Mononuclear cell (primary cell): Measurements from ENCODE around the gene DSE. TPM values are rescaled to one million over a fixed set of nuclear protein-coding genes. Genes with fewer than 3 reads are reported as not detected.

Experiments
- H3K27me3 ChIP-seq: 2 replicates; pipeline ENCODE4 v1.6.0; 2011; ENCODE audit warnings: low read length, control low read depth; ENCODE audit not compliant: insufficient read depth
- H3K4me1 ChIP-seq: 2 replicates; pipeline ENCODE4 v1.5.1; 2011; ENCODE audit warnings: mild to moderate bottlenecking, low read length, control low read depth; ENCODE audit not compliant: insufficient read depth
- H3K4me3 ChIP-seq: 2 replicates; pipeline ENCODE4 v1.5.1; 2011; ENCODE audit warnings: mild to moderate bottlenecking, low read length, moderate library complexity
- H3K9me3 ChIP-seq: 2 replicates; pipeline ENCODE4 v1.5.1; 2011; ENCODE audit warnings: low read depth, mild to moderate bottlenecking, control low read depth, low read length
- total RNA-seq: library from RNA; depleted of rRNA; stranded (reverse); fragments of >200 nt; gene quantifications from one replicate; pipeline ENCODE4 v1.2.3, GENCODE V29; 2012

Gene DSE
- total RNA-seq, 1 donor = 98.8 TPM

DNA sequence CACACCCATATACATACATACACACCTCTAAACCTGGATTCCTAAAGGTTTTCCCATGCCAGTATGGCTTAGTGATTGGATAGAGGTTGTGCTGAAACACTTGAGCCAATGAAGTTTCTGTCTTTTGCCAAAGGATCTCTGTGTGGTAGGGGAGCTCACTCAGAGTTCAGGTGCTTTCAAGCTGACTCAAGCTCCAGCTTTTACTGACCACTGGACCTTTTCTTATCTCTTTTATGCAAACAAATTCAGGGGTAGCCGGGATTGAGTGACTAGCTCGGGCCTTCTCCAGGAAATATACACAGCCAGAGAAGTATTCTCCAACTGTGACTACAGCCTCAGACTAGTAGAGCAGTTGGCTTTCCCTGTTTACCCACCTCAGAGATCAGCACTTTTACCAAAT, 21.5 kb upstream of the DSE start:
- no peak overlapping the region for H3K4me3 ChIP-seq
- H3K4me1 ChIP-seq = peaks cover 9% of the 10 kb centered on the region
- H3K27me3 ChIP-seq = no peaks in the 10 kb centered on the region
- no peaks in the 10 kb centered on the region for H3K9me3 ChIP-seq

DNA sequence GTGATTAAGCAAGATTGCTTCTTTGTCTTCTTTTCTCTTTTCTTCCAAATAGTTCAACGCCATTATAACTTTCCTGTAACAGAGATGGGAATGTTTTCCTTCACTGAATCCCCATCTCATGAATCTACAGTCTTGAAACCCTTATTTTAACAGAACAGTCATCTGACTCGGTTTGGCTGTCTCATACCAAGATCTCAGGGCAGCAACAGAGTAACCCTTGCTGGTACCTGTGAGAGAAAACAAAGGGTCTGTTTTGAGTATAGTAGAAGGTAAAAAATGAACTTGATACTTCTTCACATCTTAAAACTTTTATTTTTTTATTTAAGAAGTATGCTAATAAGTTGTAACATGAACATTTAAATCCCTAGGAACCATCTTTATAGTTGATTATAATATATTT, 19.6 kb upstream of the DSE start:
- Histone ChIP-seq H3K27me3 (no peaks in the 10 kb centered on the region), H3K9me3 (no peaks in the 10 kb centered on the region), H3K4me1 (peaks cover 9% of the 10 kb centered on the region), H3K4me3 (no peak overlapping the region)

DNA sequence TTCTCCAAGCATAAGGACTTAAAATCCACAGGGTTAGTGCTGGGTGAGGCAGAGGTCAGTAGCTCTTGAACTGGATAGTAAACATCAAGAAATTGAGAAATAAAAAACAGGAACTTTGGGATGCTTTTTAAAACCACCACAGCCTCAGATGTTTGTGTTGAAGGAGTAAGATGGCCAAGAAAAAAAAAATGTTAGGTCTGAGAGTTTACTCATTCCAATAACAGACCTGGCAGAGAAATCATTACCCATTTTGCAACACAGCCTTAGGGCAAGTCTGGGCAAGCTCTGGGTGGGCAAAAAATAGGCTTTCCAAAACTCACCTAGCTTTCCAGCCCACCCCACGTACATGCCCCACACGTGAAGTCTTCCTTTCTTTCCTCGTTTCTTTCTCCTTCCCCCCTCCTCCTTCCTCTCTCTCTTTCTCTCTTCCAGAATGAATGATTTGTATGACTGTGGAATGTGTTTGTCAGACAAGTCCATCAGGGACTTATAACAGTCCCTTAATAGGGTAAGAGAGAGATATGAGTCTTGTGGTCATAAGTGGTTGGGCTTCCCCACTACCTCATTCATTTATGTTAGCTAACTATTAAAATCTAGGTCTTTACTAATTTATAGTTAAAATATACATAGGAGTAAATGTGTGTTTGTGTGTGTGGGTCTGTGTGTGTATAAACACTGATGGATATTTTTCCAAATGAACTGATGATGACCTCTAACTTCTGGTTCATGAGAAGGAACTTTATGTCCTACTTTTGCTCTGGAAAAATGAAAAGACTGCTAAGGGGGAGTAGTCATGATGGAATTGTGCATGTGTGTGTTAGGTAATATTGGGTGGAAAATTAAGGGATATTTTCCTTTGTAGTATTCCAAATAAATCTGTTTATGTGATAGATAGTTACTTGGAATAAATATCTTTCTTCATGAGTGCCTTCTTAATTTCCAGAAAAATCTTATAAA, 18.0 kb upstream of the DSE start:
- H3K4me1 ChIP-seq = peaks cover 9% of the 10 kb centered on the region
- no peaks in the 10 kb centered on the region for H3K9me3 ChIP-seq
- no peak overlapping the region for H3K4me3 ChIP-seq
- no peaks in the 10 kb centered on the region for H3K27me3 ChIP-seq

DNA sequence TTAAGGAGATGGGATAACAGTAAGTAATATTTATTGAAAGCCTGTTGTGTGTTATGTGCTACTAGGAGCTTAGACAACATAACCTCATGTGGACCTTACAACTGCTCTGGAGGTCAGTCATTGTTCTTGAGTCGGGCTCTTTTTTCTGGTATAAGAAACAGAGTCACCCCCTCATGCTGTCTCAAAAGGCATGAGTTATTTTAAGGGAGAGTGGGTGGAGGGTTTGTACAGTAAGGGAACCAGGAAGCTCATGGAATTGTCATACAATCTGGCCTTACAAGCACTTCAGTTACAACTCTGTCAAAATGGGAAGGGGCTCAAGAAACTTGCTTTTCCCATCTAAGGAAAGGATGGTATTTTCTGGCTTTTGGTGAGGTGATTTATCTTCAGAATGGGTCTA, 16.5 kb upstream of the DSE start:
- H3K9me3 ChIP-seq = no peaks in the 10 kb centered on the region
- peaks cover 9% of the 10 kb centered on the region for H3K4me1 ChIP-seq
- H3K4me3 ChIP-seq = no peak overlapping the region
- H3K27me3 ChIP-seq = no peaks in the 10 kb centered on the region

DNA sequence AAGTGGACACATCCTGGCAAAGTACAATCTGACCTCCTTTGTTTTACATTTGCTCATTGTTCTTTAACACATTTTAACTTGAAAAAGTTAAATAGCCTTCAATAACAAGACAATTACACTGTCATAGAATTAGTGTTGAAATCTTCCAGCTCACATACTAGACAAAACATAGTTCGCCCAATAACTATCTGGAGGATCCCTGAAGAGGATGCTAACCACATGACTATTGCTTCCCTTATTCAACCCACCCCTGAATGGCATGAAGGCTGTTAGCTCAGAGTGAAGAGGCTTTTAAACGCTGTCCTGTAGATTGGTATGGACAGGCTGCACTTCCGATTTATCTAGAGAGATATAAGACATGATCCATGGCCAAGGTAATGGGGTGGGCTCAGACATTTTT, 15.0 kb upstream of the DSE start:
- Histone ChIP-seq H3K4me1 (peaks cover 9% of the 10 kb centered on the region), H3K9me3 (no peaks in the 10 kb centered on the region), H3K4me3 (no peak overlapping the region), H3K27me3 (no peaks in the 10 kb centered on the region)

DNA sequence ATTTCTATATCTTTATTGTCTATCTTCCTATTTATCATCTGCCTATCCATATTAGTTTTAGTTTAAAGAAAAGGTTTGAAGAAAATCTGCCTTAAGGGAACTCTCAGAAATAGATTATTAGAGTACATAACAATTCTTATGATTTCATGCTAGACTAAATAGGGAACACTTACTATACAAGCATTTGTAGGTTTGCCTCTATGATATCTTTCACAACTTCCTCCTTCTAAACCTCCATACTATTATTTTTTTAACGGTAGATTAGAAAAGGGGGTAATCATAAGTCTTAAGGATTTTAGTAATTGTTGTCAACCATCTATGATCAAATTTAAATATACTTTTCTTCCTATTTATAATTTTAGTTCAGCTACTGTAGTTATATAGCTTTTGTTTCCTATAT, 11.6 kb upstream of the DSE start:
- Histone ChIP-seq H3K27me3 (no peaks in the 10 kb centered on the region), H3K4me1 (peaks cover 15% of the 10 kb centered on the region), H3K9me3 (no peaks in the 10 kb centered on the region), H3K4me3 (no peak overlapping the region)

DNA sequence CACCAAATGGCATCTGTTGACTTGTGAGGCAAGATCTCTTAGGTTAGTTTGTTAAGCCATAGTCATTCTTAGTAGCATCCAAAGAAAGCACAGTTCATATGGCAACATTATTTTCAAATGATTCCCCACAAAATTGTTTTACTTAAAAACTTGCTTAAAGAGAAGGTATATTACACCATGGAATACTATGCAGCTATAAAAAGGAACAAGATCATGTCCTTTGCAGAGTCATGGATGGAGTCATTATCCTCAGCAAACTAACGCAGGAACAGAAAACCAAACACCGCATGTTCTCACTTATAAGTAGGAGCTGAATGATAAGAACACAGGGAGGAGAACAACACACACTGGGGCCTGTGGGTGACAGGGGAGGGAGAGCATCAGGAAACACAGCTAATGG, 10.9 kb upstream of the DSE start:
- no peak overlapping the region for H3K4me3 ChIP-seq
- no peaks in the 10 kb centered on the region for H3K9me3 ChIP-seq
- H3K27me3 ChIP-seq = no peaks in the 10 kb centered on the region
- peaks cover 21% of the 10 kb centered on the region for H3K4me1 ChIP-seq

DNA sequence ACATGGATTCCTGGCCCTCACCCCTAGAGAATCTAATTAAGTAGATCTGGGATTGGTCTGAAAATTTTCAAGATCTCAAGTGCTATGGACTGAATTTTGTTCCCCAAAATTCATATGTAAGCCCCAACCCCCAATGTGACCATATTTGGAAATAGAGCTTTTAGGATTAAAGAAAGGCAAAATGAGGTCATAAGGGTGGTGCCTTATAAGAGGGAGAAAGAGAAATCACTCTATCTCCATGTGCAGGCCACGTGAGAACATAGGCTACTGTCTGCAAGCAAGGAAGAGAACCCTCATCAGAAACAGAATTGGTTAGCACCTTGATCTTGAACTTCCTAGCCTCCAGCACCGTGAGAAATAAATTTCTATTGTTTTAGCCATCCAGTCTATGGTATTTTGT, 8.5 kb upstream of the DSE start:
- no peaks in the 10 kb centered on the region for H3K9me3 ChIP-seq
- H3K27me3 ChIP-seq = no peaks in the 10 kb centered on the region
- H3K4me3 ChIP-seq = no peak overlapping the region
- peaks cover 31% of the 10 kb centered on the region for H3K4me1 ChIP-seq

DNA sequence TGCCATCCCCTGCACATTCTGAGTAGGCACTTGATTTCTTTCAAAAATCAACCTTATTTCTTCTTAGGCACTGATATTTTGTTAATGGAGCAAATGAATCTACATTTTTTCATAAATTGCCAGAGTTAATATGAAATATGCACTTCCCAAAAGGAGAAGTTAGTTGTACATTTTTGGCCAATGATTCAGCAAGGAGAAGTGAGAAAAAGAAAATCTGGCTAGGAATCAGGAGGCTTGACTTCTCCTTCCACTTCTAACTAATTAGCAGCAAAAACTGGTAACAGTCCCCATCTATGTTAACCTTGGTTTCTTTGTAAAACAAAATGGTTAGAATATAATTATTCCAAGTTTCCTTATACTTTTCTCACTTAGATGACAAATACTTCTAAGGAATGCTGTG, 7.0 kb upstream of the DSE start:
- no peak overlapping the region for H3K4me3 ChIP-seq
- peaks cover 41% of the 10 kb centered on the region for H3K4me1 ChIP-seq
- no peaks in the 10 kb centered on the region for H3K27me3 ChIP-seq
- no peaks in the 10 kb centered on the region for H3K9me3 ChIP-seq

DNA sequence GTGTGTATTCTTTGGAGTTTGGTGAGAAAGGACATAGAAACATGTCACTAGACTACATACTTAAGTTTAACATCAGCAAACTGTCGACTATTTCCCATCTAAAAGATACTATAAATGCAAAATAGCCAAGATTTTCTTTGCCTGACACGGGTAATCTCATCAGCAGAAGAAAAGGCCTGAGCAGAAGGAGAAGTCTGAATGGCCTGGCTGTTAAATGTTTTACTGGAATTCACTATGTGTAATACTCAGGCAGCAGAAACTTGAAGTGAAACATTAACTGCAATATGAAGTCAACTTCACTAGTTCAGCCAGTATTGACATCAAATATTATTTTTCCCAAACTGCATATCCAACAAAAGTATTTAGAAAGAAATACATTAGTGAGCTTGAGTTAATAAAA, 6.4 kb upstream of the DSE start:
- Histone ChIP-seq H3K9me3 (no peaks in the 10 kb centered on the region), H3K4me1 (peaks cover 46% of the 10 kb centered on the region), H3K4me3 (no peak overlapping the region), H3K27me3 (no peaks in the 10 kb centered on the region)

DNA sequence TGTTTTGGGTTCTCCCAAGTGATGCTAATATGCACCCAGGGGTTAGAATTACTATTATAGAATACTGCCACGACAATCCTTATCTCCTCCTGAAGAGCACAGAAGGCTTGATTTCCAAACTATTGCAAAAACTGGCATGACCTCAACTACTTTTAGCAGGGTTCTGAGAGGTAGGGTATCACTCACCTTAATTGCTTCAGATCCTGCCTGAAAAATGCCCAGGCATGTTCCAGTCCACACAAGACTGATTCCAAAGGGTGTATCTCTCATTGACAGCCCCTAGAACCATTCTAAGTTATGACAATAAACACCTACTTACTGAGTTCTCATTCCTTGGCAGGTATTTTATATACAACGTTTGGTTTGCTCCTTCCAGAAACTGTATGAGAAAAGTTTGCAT, 5.0 kb upstream of the DSE start:
- Histone ChIP-seq H3K9me3 (no peaks in the 10 kb centered on the region), H3K27me3 (no peaks in the 10 kb centered on the region), H3K4me1 (peaks cover 58% of the 10 kb centered on the region), H3K4me3 (no peak overlapping the region)

DNA sequence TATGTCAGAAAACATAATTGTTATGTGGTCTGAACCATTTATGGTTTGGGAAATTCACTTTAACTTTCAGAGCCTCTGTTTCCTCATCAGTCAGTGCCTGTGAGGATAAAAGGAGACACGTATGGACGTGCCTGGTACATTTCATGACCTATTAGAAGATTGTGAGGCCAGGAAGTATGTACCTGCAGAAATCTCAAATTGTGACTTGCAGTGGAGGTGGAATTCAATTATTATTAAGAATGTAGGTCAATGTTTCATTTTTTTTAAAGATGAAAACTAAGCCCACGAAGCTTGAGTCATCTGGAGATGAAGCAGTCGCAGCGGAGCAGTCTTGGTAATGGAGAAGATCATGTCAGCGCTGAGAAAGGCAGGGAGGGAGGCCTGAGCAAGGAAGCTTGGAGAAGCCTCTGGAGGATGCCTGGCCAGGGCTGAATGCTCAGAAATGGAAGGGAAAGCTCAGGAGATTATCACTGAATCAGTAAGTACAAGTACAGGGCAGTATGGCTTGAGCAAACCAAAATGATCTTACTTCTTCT, 3.9 kb upstream of the DSE start:
- Histone ChIP-seq H3K4me1 (peaks cover 64% of the 10 kb centered on the region), H3K4me3 (no peak overlapping the region), H3K9me3 (no peaks in the 10 kb centered on the region), H3K27me3 (no peaks in the 10 kb centered on the region)

DNA sequence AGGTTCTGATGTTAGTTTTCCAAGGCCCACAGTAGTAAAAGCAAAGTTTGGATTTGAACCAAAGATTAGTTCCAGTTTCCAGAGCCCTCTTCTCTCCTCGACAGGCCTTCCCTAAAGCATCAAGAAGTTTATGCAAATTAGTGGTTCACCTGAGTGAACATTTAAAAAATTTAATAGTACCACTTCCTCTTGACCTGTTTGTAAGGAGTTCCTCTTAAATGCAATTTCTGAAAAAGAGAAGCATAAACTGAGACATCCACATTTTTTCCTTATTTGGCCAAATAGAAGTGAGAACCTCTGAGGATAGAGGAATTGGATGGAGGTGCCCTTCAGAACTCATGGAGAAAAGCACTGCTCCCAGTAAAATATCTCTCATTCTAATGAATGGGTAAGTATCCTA, 1.2 kb upstream of the DSE start:
- Histone ChIP-seq H3K9me3 (no peaks in the 10 kb centered on the region), H3K4me1 (peaks cover 60% of the 10 kb centered on the region), H3K4me3 (no peak overlapping the region)

DNA sequence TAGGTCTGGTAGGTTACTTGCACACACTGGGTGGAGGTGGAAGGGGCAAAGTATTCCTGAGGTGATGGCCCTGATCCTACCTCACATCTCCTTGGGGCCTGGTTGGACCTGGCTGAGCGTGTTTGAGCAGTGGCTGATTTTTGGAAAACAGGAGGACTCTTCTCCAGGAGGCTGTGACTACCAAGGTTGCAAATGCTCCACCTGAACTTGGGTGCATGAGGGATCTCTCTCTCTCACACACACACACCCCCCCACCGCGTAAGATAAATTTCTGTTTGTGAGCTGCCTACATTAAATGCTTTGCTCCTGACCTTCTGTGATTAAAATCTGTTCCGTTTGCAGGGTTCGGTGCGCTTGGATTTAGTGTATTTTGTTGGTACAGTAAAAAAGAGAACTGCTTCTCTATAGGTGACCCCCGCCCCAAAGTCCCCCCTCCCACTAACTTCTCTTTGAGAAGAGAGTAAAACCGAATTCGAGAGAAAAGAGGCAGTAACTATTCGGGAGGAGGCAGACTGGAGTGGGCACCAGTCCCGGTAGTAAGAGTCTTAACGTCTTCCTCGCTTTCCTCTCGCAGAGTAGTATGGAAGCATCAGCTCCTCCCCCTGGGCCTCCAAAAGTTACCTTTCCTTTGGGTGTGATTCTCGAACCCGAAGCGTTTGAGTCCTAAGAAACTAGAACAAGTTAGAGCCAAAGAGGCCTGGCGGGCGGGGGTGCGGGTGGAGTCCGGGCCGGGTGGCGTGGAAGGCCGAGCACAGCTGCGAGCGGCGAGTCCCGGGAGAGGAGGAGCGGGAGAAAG, 585 bp upstream of the DSE start:
- Histone ChIP-seq H3K9me3 (no peaks in the 10 kb centered on the region), H3K27me3 (peaks cover 3% of the 10 kb centered on the region), H3K4me1 (peaks cover 54% of the 10 kb centered on the region), H3K4me3 (peak overlapping the region; percentile 57)

More for the DNA sequence above, 1.2 kb upstream of the DSE start:
- H3K27me3 ChIP-seq = peaks cover under 1% of the 10 kb centered on the region
